ENCODE results near the gene TSPYL6.

GRCh38 chr2:54287532-54287931 is 31.5 kb upstream of the TSPYL6 start:
- no peak for TF ChIP-seq CTCF (IDR thresholded peaks at IDR 0.05)
- no peak for TF ChIP-seq EP300 (IDR thresholded peaks at IDR 0.05)
- no peak for TF ChIP-seq POLR2A (IDR thresholded peaks at IDR 0.05)
- TF ChIP-seq POLR2AphosphoS5 (IDR thresholded peaks at IDR 0.05): no peak
